Measurements from ENCODE around the gene JAKMIP2.

The JAKMIP2 gene

GRCh38 chr5:147669169-147669869 is 113.2 kb downstream of the JAKMIP2 start:
- Histone ChIP-seq H2BK120ac (ENCODE audit: low read depth, low read length) (no peak overlapping the region), H3K4ac (ENCODE audit: low read depth, low read length) (no peak overlapping the region), H3K27ac (ENCODE audit: low read depth, low read length) (no peak overlapping the region), H3K27me3 (ENCODE audit: insufficient read depth, low read length, poor library complexity) (no peaks in the 10 kb centered on the region), H3K36me3 (ENCODE audit: control insufficient read depth, insufficient read depth, low read length) (no peaks in the 10 kb centered on the region), H3K23ac (ENCODE audit: low read length) (no peak overlapping the region), H3K4me1 (ENCODE audit: control insufficient read depth, low read depth, low read length) (no peaks in the 10 kb centered on the region), H4K8ac (ENCODE audit: low read depth, low read length) (no peak overlapping the region), H3K79me1 (ENCODE audit: low read length) (no peaks in the 10 kb centered on the region), H2BK5ac (ENCODE audit: low read length) (no peak overlapping the region), H3K79me2 (ENCODE audit: control insufficient read depth, insufficient read depth, low read length) (no peaks in the 10 kb centered on the region), H3K18ac (ENCODE audit: low read length) (no peak overlapping the region), H2BK15ac (replicated peaks; ENCODE audit: low read depth) (no peak overlapping the region), H3K4me2 (ENCODE audit: low read length) (no peak overlapping the region), H2AK5ac (ENCODE audit: low read length) (no peak overlapping the region), H3K56ac (ENCODE audit: low read length) (no peak overlapping the region), H3K9ac (ENCODE audit: low read length) (no peak overlapping the region), H3K4me3 (ENCODE audit: low read length) (no peak overlapping the region), H4K5ac (ENCODE audit: low read length) (no peak overlapping the region)
- DNase-seq, result no peak
- WGBS (ENCODE audit: extremely low coverage, insufficient coverage, low lambda C conversion rate), result no CpG with 5 or more reads among the region's 9 CpGs

GRCh38 chr5:147668385-147668784 is 114.1 kb downstream of the JAKMIP2 start:
- no peak overlapping the region for H3K18ac ChIP-seq (ENCODE audit: low read length)
- H3K4ac ChIP-seq (ENCODE audit: low read depth, low read length), result no peak overlapping the region
- H3K56ac ChIP-seq (ENCODE audit: low read length), result no peak overlapping the region
- H4K8ac ChIP-seq (ENCODE audit: low read depth, low read length), result no peak overlapping the region
- peak; percentile 32 for DNase-seq
- H2BK120ac ChIP-seq (ENCODE audit: low read depth, low read length), result no peak overlapping the region
- no peak overlapping the region for H3K27ac ChIP-seq (ENCODE audit: low read depth, low read length)
- H3K4me1 ChIP-seq (ENCODE audit: control insufficient read depth, low read depth, low read length), result no peaks in the 10 kb centered on the region
- no CpG with 5 or more reads among the region's 2 CpGs for WGBS (ENCODE audit: extremely low coverage, insufficient coverage, low lambda C conversion rate)
- H2BK15ac ChIP-seq (replicated peaks; ENCODE audit: low read depth), result no peak overlapping the region
- no peak overlapping the region for H2AK5ac ChIP-seq (ENCODE audit: low read length)
- H3K23ac ChIP-seq (ENCODE audit: low read length), result no peak overlapping the region
- no peaks in the 10 kb centered on the region for H3K79me1 ChIP-seq (ENCODE audit: low read length)
- no peaks in the 10 kb centered on the region for H3K27me3 ChIP-seq (ENCODE audit: insufficient read depth, low read length, poor library complexity)
- no peak overlapping the region for H4K5ac ChIP-seq (ENCODE audit: low read length)
- no peak overlapping the region for H2BK5ac ChIP-seq (ENCODE audit: low read length)
- H3K36me3 ChIP-seq (ENCODE audit: control insufficient read depth, insufficient read depth, low read length), result no peaks in the 10 kb centered on the region
- no peak overlapping the region for H3K9ac ChIP-seq (ENCODE audit: low read length)
- no peak overlapping the region for H3K4me2 ChIP-seq (ENCODE audit: low read length)
- H3K79me2 ChIP-seq (ENCODE audit: control insufficient read depth, insufficient read depth, low read length), result no peaks in the 10 kb centered on the region
- no peak overlapping the region for H3K4me3 ChIP-seq (ENCODE audit: low read length)

GRCh38 chr5:147667363-147667762 is 115.2 kb downstream of the JAKMIP2 start:
- Histone ChIP-seq H4K8ac (ENCODE audit: low read depth, low read length) (no peak overlapping the region), H3K4me1 (ENCODE audit: control insufficient read depth, low read depth, low read length) (no peaks in the 10 kb centered on the region), H3K4me3 (ENCODE audit: low read length) (no peak overlapping the region), H3K79me2 (ENCODE audit: control insufficient read depth, insufficient read depth, low read length) (no peaks in the 10 kb centered on the region), H3K4me2 (ENCODE audit: low read length) (no peak overlapping the region), H3K18ac (ENCODE audit: low read length) (no peak overlapping the region), H3K56ac (ENCODE audit: low read length) (no peak overlapping the region), H3K27ac (ENCODE audit: low read depth, low read length) (no peak overlapping the region), H3K23ac (ENCODE audit: low read length) (no peak overlapping the region), H4K5ac (ENCODE audit: low read length) (no peak overlapping the region), H2BK5ac (ENCODE audit: low read length) (no peak overlapping the region), H3K36me3 (ENCODE audit: control insufficient read depth, insufficient read depth, low read length) (no peaks in the 10 kb centered on the region), H3K27me3 (ENCODE audit: insufficient read depth, low read length, poor library complexity) (no peaks in the 10 kb centered on the region), H3K9ac (ENCODE audit: low read length) (no peak overlapping the region), H2AK5ac (ENCODE audit: low read length) (no peak overlapping the region), H3K79me1 (ENCODE audit: low read length) (no peaks in the 10 kb centered on the region), H2BK15ac (replicated peaks; ENCODE audit: low read depth) (no peak overlapping the region), H2BK120ac (ENCODE audit: low read depth, low read length) (no peak overlapping the region), H3K4ac (ENCODE audit: low read depth, low read length) (no peak overlapping the region)
- no CpG with 5 or more reads among the region's 1 CpG for WGBS (ENCODE audit: extremely low coverage, insufficient coverage, low lambda C conversion rate)
- DNase-seq, result no peak

GRCh38 chr5:147666419-147666818 is 116.1 kb downstream of the JAKMIP2 start:
- Histone ChIP-seq H3K36me3 (ENCODE audit: control insufficient read depth, insufficient read depth, low read length) (no peaks in the 10 kb centered on the region), H4K5ac (ENCODE audit: low read length) (no peak overlapping the region), H3K79me1 (ENCODE audit: low read length) (no peaks in the 10 kb centered on the region)

GRCh38 chr5:147661541-147661940 is 121.0 kb downstream of the JAKMIP2 start:
- no peak overlapping the region for H3K56ac ChIP-seq (ENCODE audit: low read length)
- H3K9ac ChIP-seq (ENCODE audit: low read length), result no peak overlapping the region
- H2BK5ac ChIP-seq (ENCODE audit: low read length), result no peak overlapping the region
- H3K36me3 ChIP-seq (ENCODE audit: control insufficient read depth, insufficient read depth, low read length), result no peaks in the 10 kb centered on the region
- H3K4ac ChIP-seq (ENCODE audit: low read depth, low read length), result no peak overlapping the region
- H3K27ac ChIP-seq (ENCODE audit: low read depth, low read length), result no peak overlapping the region
- no peak overlapping the region for H2AK5ac ChIP-seq (ENCODE audit: low read length)
- H3K4me1 ChIP-seq (ENCODE audit: control insufficient read depth, low read depth, low read length), result peaks cover 2% of the 10 kb centered on the region
- no peak overlapping the region for H2BK120ac ChIP-seq (ENCODE audit: low read depth, low read length)
- no peak overlapping the region for H3K23ac ChIP-seq (ENCODE audit: low read length)
- no peak overlapping the region for H4K5ac ChIP-seq (ENCODE audit: low read length)
- no peak overlapping the region for H4K8ac ChIP-seq (ENCODE audit: low read depth, low read length)
- H3K4me3 ChIP-seq (ENCODE audit: low read length), result no peak overlapping the region
- H2BK15ac ChIP-seq (replicated peaks; ENCODE audit: low read depth), result no peak overlapping the region
- no peaks in the 10 kb centered on the region for H3K27me3 ChIP-seq (ENCODE audit: insufficient read depth, low read length, poor library complexity)
- WGBS (ENCODE audit: extremely low coverage, insufficient coverage, low lambda C conversion rate), result no CpG with 5 or more reads among the region's 5 CpGs
- no peak overlapping the region for H3K4me2 ChIP-seq (ENCODE audit: low read length)
- no peaks in the 10 kb centered on the region for H3K79me2 ChIP-seq (ENCODE audit: control insufficient read depth, insufficient read depth, low read length)
- H3K79me1 ChIP-seq (ENCODE audit: low read length), result no peaks in the 10 kb centered on the region
- H3K18ac ChIP-seq (ENCODE audit: low read length), result no peak overlapping the region
- no peak for DNase-seq

More at GRCh38 chr5:147666419-147666818, 116.1 kb downstream of the JAKMIP2 start:
- no peak overlapping the region for H3K18ac ChIP-seq (ENCODE audit: low read length)
- no peak overlapping the region for H3K4me2 ChIP-seq (ENCODE audit: low read length)
- H2AK5ac ChIP-seq (ENCODE audit: low read length), result no peak overlapping the region
- no peak overlapping the region for H3K4ac ChIP-seq (ENCODE audit: low read depth, low read length)
- DNase-seq, result no peak
- H3K4me3 ChIP-seq (ENCODE audit: low read length), result no peak overlapping the region
- H3K4me1 ChIP-seq (ENCODE audit: control insufficient read depth, low read depth, low read length), result no peaks in the 10 kb centered on the region
- H2BK5ac ChIP-seq (ENCODE audit: low read length), result no peak overlapping the region
- no peak overlapping the region for H2BK120ac ChIP-seq (ENCODE audit: low read depth, low read length)
- H2BK15ac ChIP-seq (replicated peaks; ENCODE audit: low read depth), result no peak overlapping the region
- H3K27me3 ChIP-seq (ENCODE audit: insufficient read depth, low read length, poor library complexity), result no peaks in the 10 kb centered on the region
- no peak overlapping the region for H4K8ac ChIP-seq (ENCODE audit: low read depth, low read length)
- no peak overlapping the region for H3K56ac ChIP-seq (ENCODE audit: low read length)
- H3K9ac ChIP-seq (ENCODE audit: low read length), result no peak overlapping the region
- no peak overlapping the region for H3K27ac ChIP-seq (ENCODE audit: low read depth, low read length)
- no peaks in the 10 kb centered on the region for H3K79me2 ChIP-seq (ENCODE audit: control insufficient read depth, insufficient read depth, low read length)
- H3K23ac ChIP-seq (ENCODE audit: low read length), result no peak overlapping the region
- no CpG with 5 or more reads among the region's 6 CpGs for WGBS (ENCODE audit: extremely low coverage, insufficient coverage, low lambda C conversion rate)
